ENCODE measurements around the gene MAT2B. TPM values are rescaled to one million over a fixed set of nuclear protein-coding genes. Genes with fewer than 3 reads are reported as not detected.

MAT2B gene
- total RNA-seq, 1 experiment from 2014 or later, result 55.7 TPM

DNA sequence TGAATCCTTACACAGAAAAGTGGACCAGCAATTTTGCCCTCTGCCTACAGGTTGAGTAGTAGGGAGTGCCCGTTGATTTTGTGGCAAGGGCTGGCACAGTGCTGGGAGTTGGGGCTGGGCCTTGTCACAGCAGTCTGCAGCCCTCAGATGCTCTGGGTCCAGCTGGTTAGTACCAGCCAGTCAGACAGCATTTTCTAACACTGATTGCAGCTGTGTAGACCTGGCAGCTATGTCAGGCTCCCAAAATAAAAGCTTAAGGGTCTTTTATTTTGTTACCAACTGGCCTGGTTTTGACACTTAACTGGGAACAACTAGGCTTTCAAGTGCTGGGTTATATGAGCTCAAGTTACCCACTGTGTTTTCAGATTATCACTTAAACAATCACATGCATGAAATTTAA, 57.7 kb downstream of the MAT2B start:
- H3K36me3 Mint-ChIP-seq, result no peaks in the 10 kb centered on the region
- peaks cover 21% of the 10 kb centered on the region for H3K27me3 Mint-ChIP-seq (ENCODE audit: low read depth)
- H3K9me3 Mint-ChIP-seq, result peaks cover 3% of the 10 kb centered on the region; the same call in 1 of the 2 replicates
- DNase-seq (ENCODE audit: low spot score) (no peak), ATAC-seq (no peak)
- TF ChIP-seq JAZF1 (CRISPR knock-in tag; IDR thresholded peaks at IDR 0.05), result no peak
- TF ChIP-seq, protein P1, sequence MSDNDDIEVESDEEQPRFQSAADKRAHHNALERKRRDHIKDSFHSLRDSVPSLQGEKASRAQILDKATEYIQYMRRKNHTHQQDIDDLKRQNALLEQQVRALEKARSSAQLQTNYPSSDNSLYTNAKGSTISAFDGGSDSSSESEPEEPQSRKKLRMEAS (CRISPR knock-in tag; IDR thresholded peaks at IDR 0.05), result no peak
- TF ChIP-seq, protein P2, sequence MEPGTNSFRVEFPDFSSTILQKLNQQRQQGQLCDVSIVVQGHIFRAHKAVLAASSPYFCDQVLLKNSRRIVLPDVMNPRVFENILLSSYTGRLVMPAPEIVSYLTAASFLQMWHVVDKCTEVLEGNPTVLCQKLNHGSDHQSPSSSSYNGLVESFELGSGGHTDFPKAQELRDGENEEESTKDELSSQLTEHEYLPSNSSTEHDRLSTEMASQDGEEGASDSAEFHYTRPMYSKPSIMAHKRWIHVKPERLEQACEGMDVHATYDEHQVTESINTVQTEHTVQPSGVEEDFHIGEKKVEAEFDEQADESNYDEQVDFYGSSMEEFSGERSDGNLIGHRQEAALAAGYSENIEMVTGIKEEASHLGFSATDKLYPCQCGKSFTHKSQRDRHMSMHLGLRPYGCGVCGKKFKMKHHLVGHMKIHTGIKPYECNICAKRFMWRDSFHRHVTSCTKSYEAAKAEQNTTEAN (CRISPR knock-in tag; IDR thresholded peaks at IDR 0.05), result no peak
- TF ChIP-seq NFYB (CRISPR knock-in tag; conservative IDR thresholded peaks at IDR 0.05; ENCODE audit: low read depth), result no peak
- no peak for TF ChIP-seq ZNF396 (CRISPR knock-in tag; IDR thresholded peaks at IDR 0.05; ENCODE audit: borderline replicate concordance)
- TF ChIP-seq, protein P3, sequence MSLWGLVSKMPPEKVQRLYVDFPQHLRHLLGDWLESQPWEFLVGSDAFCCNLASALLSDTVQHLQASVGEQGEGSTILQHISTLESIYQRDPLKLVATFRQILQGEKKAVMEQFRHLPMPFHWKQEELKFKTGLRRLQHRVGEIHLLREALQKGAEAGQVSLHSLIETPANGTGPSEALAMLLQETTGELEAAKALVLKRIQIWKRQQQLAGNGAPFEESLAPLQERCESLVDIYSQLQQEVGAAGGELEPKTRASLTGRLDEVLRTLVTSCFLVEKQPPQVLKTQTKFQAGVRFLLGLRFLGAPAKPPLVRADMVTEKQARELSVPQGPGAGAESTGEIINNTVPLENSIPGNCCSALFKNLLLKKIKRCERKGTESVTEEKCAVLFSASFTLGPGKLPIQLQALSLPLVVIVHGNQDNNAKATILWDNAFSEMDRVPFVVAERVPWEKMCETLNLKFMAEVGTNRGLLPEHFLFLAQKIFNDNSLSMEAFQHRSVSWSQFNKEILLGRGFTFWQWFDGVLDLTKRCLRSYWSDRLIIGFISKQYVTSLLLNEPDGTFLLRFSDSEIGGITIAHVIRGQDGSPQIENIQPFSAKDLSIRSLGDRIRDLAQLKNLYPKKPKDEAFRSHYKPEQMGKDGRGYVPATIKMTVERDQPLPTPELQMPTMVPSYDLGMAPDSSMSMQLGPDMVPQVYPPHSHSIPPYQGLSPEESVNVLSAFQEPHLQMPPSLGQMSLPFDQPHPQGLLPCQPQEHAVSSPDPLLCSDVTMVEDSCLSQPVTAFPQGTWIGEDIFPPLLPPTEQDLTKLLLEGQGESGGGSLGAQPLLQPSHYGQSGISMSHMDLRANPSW (CRISPR knock-in tag; conservative IDR thresholded peaks at IDR 0.05; ENCODE audit: low read depth), result no peak
- TF ChIP-seq, protein P4, sequence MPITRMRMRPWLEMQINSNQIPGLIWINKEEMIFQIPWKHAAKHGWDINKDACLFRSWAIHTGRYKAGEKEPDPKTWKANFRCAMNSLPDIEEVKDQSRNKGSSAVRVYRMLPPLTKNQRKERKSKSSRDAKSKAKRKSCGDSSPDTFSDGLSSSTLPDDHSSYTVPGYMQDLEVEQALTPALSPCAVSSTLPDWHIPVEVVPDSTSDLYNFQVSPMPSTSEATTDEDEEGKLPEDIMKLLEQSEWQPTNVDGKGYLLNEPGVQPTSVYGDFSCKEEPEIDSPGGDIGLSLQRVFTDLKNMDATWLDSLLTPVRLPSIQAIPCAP (CRISPR knock-in tag; IDR thresholded peaks at IDR 0.05), result no peak
- TF ChIP-seq, protein P5, sequence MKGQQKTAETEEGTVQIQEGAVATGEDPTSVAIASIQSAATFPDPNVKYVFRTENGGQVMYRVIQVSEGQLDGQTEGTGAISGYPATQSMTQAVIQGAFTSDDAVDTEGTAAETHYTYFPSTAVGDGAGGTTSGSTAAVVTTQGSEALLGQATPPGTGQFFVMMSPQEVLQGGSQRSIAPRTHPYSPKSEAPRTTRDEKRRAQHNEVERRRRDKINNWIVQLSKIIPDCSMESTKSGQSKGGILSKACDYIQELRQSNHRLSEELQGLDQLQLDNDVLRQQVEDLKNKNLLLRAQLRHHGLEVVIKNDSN (CRISPR knock-in tag; IDR thresholded peaks at IDR 0.05), result no peak
- TF ChIP-seq JUN (CRISPR knock-in tag; IDR thresholded peaks at IDR 0.05), result no peak
- TF ChIP-seq ATF2 (CRISPR knock-in tag; IDR thresholded peaks at IDR 0.05; ENCODE audit: borderline replicate concordance, low read depth), result no peak
- no peak for TF ChIP-seq ATF6 (CRISPR knock-in tag; IDR thresholded peaks at IDR 0.05)
- TF ChIP-seq, protein P6, sequence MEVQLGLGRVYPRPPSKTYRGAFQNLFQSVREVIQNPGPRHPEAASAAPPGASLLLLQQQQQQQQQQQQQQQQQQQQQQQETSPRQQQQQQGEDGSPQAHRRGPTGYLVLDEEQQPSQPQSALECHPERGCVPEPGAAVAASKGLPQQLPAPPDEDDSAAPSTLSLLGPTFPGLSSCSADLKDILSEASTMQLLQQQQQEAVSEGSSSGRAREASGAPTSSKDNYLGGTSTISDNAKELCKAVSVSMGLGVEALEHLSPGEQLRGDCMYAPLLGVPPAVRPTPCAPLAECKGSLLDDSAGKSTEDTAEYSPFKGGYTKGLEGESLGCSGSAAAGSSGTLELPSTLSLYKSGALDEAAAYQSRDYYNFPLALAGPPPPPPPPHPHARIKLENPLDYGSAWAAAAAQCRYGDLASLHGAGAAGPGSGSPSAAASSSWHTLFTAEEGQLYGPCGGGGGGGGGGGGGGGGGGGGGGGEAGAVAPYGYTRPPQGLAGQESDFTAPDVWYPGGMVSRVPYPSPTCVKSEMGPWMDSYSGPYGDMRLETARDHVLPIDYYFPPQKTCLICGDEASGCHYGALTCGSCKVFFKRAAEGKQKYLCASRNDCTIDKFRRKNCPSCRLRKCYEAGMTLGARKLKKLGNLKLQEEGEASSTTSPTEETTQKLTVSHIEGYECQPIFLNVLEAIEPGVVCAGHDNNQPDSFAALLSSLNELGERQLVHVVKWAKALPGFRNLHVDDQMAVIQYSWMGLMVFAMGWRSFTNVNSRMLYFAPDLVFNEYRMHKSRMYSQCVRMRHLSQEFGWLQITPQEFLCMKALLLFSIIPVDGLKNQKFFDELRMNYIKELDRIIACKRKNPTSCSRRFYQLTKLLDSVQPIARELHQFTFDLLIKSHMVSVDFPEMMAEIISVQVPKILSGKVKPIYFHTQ (CRISPR knock-in tag; IDR thresholded peaks at IDR 0.05), result no peak
- TF ChIP-seq ARID4B (CRISPR knock-in tag; IDR thresholded peaks at IDR 0.05; ENCODE audit: borderline replicate concordance), result no peak
- no peak for TF ChIP-seq IRF2 (CRISPR knock-in tag; IDR thresholded peaks at IDR 0.05; ENCODE audit: borderline replicate concordance, low read depth)
- TF ChIP-seq ZBTB21 (CRISPR knock-in tag; IDR thresholded peaks at IDR 0.05; ENCODE audit: borderline replicate concordance), result no peak
- no peak for TF ChIP-seq HMGXB4 (CRISPR knock-in tag; IDR thresholded peaks at IDR 0.05)
- TF ChIP-seq SOX15 (CRISPR knock-in tag; IDR thresholded peaks at IDR 0.05), result no peak
- peaks cover 63% of the 10 kb centered on the region for H3K4me1 Mint-ChIP-seq
- H3K27ac Mint-ChIP-seq, result no peak overlapping the region
- ChIA-PET POLR2A (no interaction called here), CTCF (interaction anchor here (0.6 to 1.4 kb wide), 4 partner anchors 10 to 941 kb away, joined by 3 read pairs; partner anchors contain the start of gene MAT2B)
- H3K4me3 Mint-ChIP-seq, result no peak overlapping the region
